Retinal pigment epithelial cell (primary cell): Measurements from ENCODE around the gene ARR3.
A peak's percentile ranks its signal among the peaks of the same experiment; 100 is the strongest.

Source experiments
- DNase-seq: peaks from one replicate; pipeline ENCODE4 v3.0.0-alpha.2; 2010; ENCODE audit warnings: low read depth
- H3K4me3 ChIP-seq: 2 replicates; pipeline ENCODE4 v1.5.1; 2011; ENCODE audit warnings: mild to moderate bottlenecking, low read length, control low read depth, moderate library complexity
- TF ChIP-seq, protein P1 (sequence below): conservative IDR thresholded peaks from 2 replicates; pipeline ENCODE4 v1.5.1; 2011; ENCODE audit warnings: low read depth, low read length, control low read depth, inconsistent platforms

ARR3 gene

DNA sequence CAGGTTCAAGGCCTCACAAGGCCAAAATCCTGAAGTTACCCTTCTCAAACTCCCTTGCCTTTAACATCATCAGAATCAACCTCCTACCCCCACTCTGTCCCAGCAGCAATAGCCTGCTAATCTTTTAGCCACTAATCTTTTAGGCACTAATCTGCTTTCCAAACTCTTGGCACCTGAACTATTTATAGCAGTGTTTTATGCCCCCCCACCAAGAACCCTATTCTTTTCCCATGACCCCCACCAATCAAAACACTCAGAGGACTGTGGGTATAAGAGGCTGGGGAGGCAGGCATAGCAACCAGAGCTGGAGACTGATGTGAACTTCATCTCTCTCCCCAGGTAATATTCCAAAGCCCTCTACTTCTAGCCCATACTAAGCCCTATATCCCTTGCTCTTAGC lies at the start of gene ARR3:
Gene ARR3, plus strand, starts transcription at position 301 of the 400 bp plus-strand sequence. CDS start 1,052 bp downstream, outside the sequence.
- no peak for DNase-seq
- TF ChIP-seq, protein P1, sequence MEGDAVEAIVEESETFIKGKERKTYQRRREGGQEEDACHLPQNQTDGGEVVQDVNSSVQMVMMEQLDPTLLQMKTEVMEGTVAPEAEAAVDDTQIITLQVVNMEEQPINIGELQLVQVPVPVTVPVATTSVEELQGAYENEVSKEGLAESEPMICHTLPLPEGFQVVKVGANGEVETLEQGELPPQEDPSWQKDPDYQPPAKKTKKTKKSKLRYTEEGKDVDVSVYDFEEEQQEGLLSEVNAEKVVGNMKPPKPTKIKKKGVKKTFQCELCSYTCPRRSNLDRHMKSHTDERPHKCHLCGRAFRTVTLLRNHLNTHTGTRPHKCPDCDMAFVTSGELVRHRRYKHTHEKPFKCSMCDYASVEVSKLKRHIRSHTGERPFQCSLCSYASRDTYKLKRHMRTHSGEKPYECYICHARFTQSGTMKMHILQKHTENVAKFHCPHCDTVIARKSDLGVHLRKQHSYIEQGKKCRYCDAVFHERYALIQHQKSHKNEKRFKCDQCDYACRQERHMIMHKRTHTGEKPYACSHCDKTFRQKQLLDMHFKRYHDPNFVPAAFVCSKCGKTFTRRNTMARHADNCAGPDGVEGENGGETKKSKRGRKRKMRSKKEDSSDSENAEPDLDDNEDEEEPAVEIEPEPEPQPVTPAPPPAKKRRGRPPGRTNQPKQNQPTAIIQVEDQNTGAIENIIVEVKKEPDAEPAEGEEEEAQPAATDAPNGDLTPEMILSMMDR: no peak
- H3K4me3 ChIP-seq: no peak within 1 kb of the TSS

DNA sequence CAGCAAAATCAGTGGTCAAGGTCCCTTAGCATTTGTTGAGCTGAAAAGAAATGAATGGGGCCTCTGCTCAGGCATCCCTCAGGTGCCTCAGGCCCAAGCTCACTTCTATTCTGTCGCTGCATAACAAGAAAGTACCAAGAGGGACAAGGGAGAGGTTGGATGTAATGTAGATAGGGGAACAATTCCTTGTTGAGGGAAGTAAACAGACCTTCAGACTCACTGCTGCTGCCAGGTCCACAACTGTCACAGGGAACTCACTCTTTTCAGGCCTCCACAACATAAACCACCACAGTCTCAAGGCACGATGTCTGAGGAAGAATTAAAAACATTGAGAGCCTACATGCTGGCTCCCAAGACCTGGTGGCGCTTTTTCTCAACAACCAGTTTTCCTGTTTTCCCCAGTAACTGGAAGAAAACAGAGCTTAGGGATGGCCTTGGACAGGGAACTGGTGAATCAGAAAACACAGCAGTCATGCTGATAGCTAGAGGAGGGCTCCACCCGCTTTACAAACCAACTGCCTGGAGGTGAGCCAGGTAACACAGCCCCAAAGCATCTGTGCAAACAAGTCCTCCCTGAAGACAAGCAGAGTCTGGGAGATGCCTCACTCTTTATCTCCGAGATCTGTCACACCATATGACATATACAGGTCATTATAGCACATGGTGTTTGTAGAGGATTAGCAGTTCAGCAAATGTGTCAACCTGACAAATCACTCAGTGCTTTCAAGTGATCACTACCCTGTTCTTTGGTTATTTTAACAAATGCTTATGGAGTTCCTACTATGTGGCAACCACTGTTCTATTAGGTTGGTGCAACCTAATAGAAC lies 48.0 kb upstream of the ARR3 start:
- no peak overlapping the region for H3K4me3 ChIP-seq
- TF ChIP-seq, protein P1: no peak
- DNase-seq: peak; percentile 1

DNA sequence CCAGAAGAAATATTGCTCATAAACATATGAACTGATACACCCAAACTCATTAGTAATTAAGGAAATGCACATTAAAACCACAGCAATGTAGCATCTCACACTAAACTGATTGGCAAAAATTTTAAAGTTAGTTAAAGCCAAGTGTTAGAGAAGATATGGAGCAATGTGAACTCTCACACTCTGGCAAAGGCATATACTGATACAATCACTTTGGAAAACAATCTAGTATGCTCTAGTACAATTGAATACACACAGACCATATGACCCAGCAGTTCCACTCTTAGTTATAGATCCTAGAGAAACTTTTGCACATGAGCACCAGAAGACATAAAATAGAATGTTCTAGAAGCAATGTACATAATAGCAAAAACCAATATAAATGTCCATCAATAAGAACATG lies 42.1 kb upstream of the ARR3 start:
- TF ChIP-seq, protein P1: no peak
- DNase-seq: no peak
- no peak overlapping the region for H3K4me3 ChIP-seq

DNA sequence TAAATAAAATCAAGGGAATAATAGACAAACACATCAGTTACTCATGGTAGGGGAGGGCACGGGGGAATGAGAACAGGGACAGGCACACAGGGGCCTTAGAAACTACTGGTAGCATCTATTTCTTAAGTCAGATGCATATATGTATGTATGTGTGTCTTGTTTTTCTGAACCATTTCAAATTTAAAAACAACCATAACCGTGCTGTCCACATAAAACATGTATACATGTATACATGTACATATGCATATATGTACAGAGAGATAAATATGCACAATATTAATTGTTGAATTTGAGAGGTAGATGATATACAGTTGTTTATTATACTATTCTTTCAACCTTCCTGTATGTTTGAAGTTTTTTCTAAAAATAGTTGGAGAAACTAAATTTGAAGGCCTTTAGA lies 41.4 kb upstream of the ARR3 start:
- DNase-seq: no peak
- TF ChIP-seq, protein P1: no peak
- no peak overlapping the region for H3K4me3 ChIP-seq

DNA sequence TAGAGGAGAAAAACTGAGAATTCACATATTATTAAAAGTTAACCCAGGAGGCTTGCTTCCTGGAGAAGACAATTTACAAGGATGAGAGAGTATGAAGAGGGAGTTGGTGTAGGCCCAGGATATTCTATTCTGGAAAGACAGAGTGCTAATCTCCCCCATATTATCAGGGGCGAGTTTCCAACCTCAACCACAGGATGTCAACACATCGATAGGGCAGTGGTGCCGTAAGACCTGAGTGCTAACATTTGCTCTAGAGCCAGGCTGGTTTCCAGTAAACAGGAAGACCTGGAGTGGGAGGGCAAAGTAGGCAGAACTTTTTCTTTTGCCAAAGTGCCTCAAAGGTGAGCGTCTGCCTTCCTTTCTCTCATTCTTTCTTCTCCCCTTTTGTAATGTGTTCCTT lies 36.5 kb upstream of the ARR3 start:
- TF ChIP-seq, protein P1: no peak
- H3K4me3 ChIP-seq: no peak overlapping the region
- DNase-seq: no peak

DNA sequence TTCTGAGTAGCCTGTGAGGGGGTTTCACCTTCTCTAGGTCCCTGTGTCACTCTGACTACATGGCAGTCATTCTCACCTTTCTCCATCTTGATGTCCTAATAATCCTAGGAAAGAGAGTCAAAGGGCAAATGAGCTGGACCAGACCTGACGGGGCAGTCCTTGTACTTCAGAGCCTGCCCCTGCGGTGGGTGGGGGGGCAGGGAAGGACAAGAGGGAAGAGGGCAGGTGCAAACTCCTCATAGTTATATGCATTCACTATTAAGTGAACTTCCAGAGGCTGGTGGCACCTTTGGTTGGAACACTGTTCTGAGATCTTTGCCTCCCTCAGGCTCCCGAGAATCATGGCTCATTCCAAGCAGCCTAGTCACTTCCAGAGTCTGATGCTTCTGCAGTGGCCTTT lies 33.8 kb upstream of the ARR3 start, which contains the start of gene AWAT1:
Gene AWAT1, plus strand, starts transcription at position 301 of the 400 bp plus-strand sequence. Its CDS starts 41 bp downstream, at position 342.
- no peak within 1 kb of the TSS for H3K4me3 ChIP-seq
- no peak for DNase-seq
- TF ChIP-seq, protein P1: no peak

DNA sequence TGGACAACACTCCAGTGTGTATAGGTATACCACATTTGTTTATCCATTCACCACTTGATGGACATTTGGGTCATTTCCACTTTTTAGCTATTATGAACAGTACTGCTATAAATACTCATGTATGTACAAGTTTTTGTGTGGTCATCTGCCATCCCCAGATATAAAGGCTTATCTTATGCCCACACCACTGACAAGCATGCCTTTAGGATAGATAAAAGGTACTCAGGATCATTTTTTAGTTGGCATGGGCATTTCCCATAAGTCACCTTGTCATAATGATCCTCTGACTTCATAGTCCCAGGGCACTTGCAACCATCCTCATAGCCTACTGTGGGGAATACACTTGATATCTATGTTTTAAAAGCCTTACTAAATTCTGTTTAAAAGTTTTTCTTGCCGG lies 27.4 kb upstream of the ARR3 start:
- no peak overlapping the region for H3K4me3 ChIP-seq
- TF ChIP-seq, protein P1: no peak
- no peak for DNase-seq
